Heart left ventricle (tissue), 16 donors: ENCODE data around the gene KCNAB1. TPM values are rescaled to one million over a fixed set of nuclear protein-coding genes. Genes with fewer than 3 reads are reported as not detected.

Experiments used
- ATAC-seq, 4 donors: fragments of 200-7000 bp; cut with Tn5 transposase; one replicate each; pipeline ENCODE4 v1.9.1; 2020 to 2022; ENCODE audit warnings: moderate library complexity in 4 of 4, mild to moderate bottlenecking in 3 of 4, moderate number of reproducible peaks in 1 of 4
- DNase-seq, 5 donors: peaks; one replicate each; pipeline ENCODE4 v3.0.0-alpha.2; 2020
- H3K27ac ChIP-seq, 12 donors: fragments of 200-600 bp; sonication (generic) in 4 of 12; one replicate each; pipeline versions ENCODE4 v1.5.0 to v1.8.0; 2016 to 2022; ENCODE audit warnings: mild to moderate bottlenecking in 2 of 12
- H3K27me3 ChIP-seq, 9 donors: fragments of 200-600 bp; sonication (generic) in 2 of 9; one replicate each; pipeline versions ENCODE4 v1.5.1 to v1.8.0; 2016 to 2022; ENCODE audit warnings: mild to moderate bottlenecking in 3 of 9
- H3K36me3 ChIP-seq, 9 donors: fragments of 200-600 bp; sonication (generic) in 2 of 9; one replicate each; pipeline versions ENCODE4 v1.5.0 to v1.8.0; 2018 to 2022; ENCODE audit warnings: mild to moderate bottlenecking in 2 of 9
- H3K4me1 ChIP-seq, 12 donors: fragments of 200-600 bp; sonication (generic) in 4 of 12; one replicate each; pipeline versions ENCODE4 v1.5.0 to v1.8.0; 2016 to 2022; ENCODE audit warnings: mild to moderate bottlenecking in 3 of 12
- H3K4me3 ChIP-seq, 12 donors: fragments of 200-600 bp; sonication (generic) in 4 of 12; one replicate each; pipeline versions ENCODE4 v1.5.0 to v1.8.0; 2017 to 2022; ENCODE audit warnings: mild to moderate bottlenecking in 9 of 12, moderate library complexity in 4 of 12
- H3K9me3 ChIP-seq, 12 donors: fragments of 200-600 bp; sonication (generic) in 4 of 12; one replicate each; pipeline versions ENCODE4 v1.5.0 to v1.8.0; 2016 to 2022; ENCODE audit warnings: mild to moderate bottlenecking in 1 of 12
- CTCF ChIP-seq, 12 donors: fragments of 200-600 bp; sonication (generic) in 4 of 12; IDR thresholded peaks; one replicate each; pipeline versions ENCODE4 v1.5.0 to v1.8.0; 2018 to 2022; ENCODE audit warnings: antibody characterized with exemption in 12 of 12, mild to moderate bottlenecking in 5 of 12
- POLR2A ChIP-seq, 2 donors: fragments of 450-650 bp; IDR thresholded peaks; one replicate each; pipeline ENCODE4 v1.6.1; 2017; ENCODE audit warnings: antibody characterized with exemption in 2 of 2, mild to moderate bottlenecking in 2 of 2, moderate library complexity in 2 of 2
- WGBS, 4 donors: extraction: QIAGEN DNeasy Blood & Tissue Kit in 2 of 4; methylation state at CpG; one replicate each; pipeline versions ENCODE4 v1.1.5 to v1.1.7; 2013 to 2018; 5-methylcytosine and 5-hydroxymethylcytosine counted together
- intact Hi-C, 10 donors: fragments of 100-400 bp; cut with DNase I; formaldehyde crosslinking; loops; one replicate each; pipeline versions ENCODE4 v1.11.1 to v1.14.2; 2022
- polyA plus RNA-seq, 2 donors: library from polyadenylated mRNA; stranded (reverse); fragments of 200-250 nt; gene quantifications; one replicate each; pipeline ENCODE4 v1.2.3, GENCODE V29; 2013
- total RNA-seq, 9 donors: library from RNA; depleted of rRNA in 2 of 9; stranded (reverse); fragments of >200 nt in 2 of 9; fragmentation: NEBNext Ultra II Directional in 3 of 9; extraction: Animal tissue kit (Norgen Biotek cat#: 25700) in 3 of 9; gene quantifications; one replicate each; pipeline versions ENCODE4 v1.1.0 to v1.2.4, GENCODE V29; 2016 to 2023
- donor health status: ischemic (EF 13 %, LVEDD 7.1; RV severe dilation, severe dysfunction).
- donor health status: healthy with polysubstance abuse.
- donor health status: DM: no; HTN: yes; CAD: no.
- donor health status: DM: no; HTN: no; CAD: no.
- donor health status: ischemic (EF 25% LVEDD 6.9; RV normal size, moderate dysfunction).
- donor health status: ischemic (EF 25% LVEDD 5.7; RV mildly dilated, moderate dysfunction).
- donor health status: healthy.
- donor health status: DM: yes; HTN: yes; CAD: no.
- donor health status: ischemic (EF 35%, LVEDD 5.7; RV mildly dilated, moderate dysfunction).
- donor health status: nonischemic (EF 11% LVEDD 7.7; RV severe dilation, severe dysfunction).
- donor health status: DM: yes; HTN: yes; CAD: no.
- donor health status: PGD.
- donor health status: ischemic (EF 29% LVEDD 5.4; RV normal size, mild dysfunction).
- donor health status: nonischemic (EF 23%, LVEDD 6.1; RV moderate dilation, normal function).

Gene KCNAB1
- total and polyA plus RNA-seq, 11 donors: 1.1 to 3.5 (median 2.3) TPM

GRCh38 chr3:156351783-156352182 lies 231.4 kb downstream of the KCNAB1 start:
- Histone ChIP-seq H3K4me1 (peaks cover 0 to 12% (median 0%) of the 10 kb centered on the region in 12 donors), H3K27ac (no peak overlapping the region), H3K36me3 (no peaks in the 10 kb centered on the region), H3K27me3 (no peaks in the 10 kb centered on the region), H3K9me3 (no peaks in the 10 kb centered on the region), H3K4me3 (no peak overlapping the region)
- no peak for ATAC-seq
- DNase-seq: no peak
- 84 to 88% (median 85%) methylated on average over 6 of the region's 6 CpGs for WGBS, 4 donors
- intact Hi-C loops: no loop called here
- no peak for TF ChIP-seq POLR2A (IDR thresholded peaks at IDR 0.05)

- H3K27me3 ChIP-seq: no peaks in the 10 kb centered on the region
- no peak overlapping the region for H3K27ac ChIP-seq
- TF ChIP-seq CTCF (IDR thresholded peaks at IDR 0.05): no peak
- no peak for TF ChIP-seq POLR2A (IDR thresholded peaks at IDR 0.05)
- DNase-seq: no peak
- ATAC-seq: peak in 1 of 4 donors; percentile 20
- no peak overlapping the region for H3K4me3 ChIP-seq
- H3K4me1 ChIP-seq: peaks cover 0 to 18% (median 0%) of the 10 kb centered on the region in 12 donors
- H3K36me3 ChIP-seq: no peaks in the 10 kb centered on the region
- 42 to 84% (median 61%) methylated on average over 2 of the region's 2 CpGs for WGBS, 4 donors
- intact Hi-C loops: no loop called here
- no peaks in the 10 kb centered on the region for H3K9me3 ChIP-seq
Observed at GRCh38 chr3:156352728-156353127, 232.3 kb downstream of the KCNAB1 start.

- no peaks in the 10 kb centered on the region for H3K9me3 ChIP-seq
- WGBS, 4 donors: 83 to 90% (median 88%) methylated on average over 4 to 5 of the region's 5 CpGs
Observed at GRCh38 chr3:156353563-156353962, 233.2 kb downstream of the KCNAB1 start.

GRCh38 chr3:156356537-156357363 lies 236.4 kb downstream of the KCNAB1 start:
- Histone ChIP-seq H3K9me3 (no peaks in the 10 kb centered on the region), H3K27me3 (no peaks in the 10 kb centered on the region), H3K36me3 (no peaks in the 10 kb centered on the region), H3K27ac (no peak overlapping the region), H3K4me3 (no peak overlapping the region), H3K4me1 (peaks cover 0 to 14% (median 0%) of the 10 kb centered on the region in 12 donors)
- intact Hi-C loops: no loop called here
- TF ChIP-seq CTCF (IDR thresholded peaks at IDR 0.05) (no peak), POLR2A (IDR thresholded peaks at IDR 0.05) (no peak)
- 48 to 58% (median 52%) methylated on average over 5 of the region's 5 CpGs for WGBS, 4 donors
- DNase-seq: no peak
- ATAC-seq: peak; percentile 27 to 78 (median 74)

More at GRCh38 chr3:156353563-156353962, 233.2 kb downstream of the KCNAB1 start:
- intact Hi-C loops: no loop called here
- DNase-seq (peak in 1 of 5 donors; percentile 29), ATAC-seq (no peak)
- TF ChIP-seq POLR2A (IDR thresholded peaks at IDR 0.05) (no peak), CTCF (IDR thresholded peaks at IDR 0.05) (no peak)
- Histone ChIP-seq H3K4me3 (no peak overlapping the region), H3K27me3 (no peaks in the 10 kb centered on the region), H3K36me3 (no peaks in the 10 kb centered on the region), H3K27ac (no peak overlapping the region), H3K4me1 (peaks cover 0 to 18% (median 0%) of the 10 kb centered on the region in 12 donors)
